NCI-H2029 (cell line): ENCODE measurements around the gene FNDC1.

Experiments
- DNase-seq: peaks from one replicate; lab custom pipeline; 2025; lab: John Stamatoyannopoulos, UW

Gene FNDC1

DNA sequence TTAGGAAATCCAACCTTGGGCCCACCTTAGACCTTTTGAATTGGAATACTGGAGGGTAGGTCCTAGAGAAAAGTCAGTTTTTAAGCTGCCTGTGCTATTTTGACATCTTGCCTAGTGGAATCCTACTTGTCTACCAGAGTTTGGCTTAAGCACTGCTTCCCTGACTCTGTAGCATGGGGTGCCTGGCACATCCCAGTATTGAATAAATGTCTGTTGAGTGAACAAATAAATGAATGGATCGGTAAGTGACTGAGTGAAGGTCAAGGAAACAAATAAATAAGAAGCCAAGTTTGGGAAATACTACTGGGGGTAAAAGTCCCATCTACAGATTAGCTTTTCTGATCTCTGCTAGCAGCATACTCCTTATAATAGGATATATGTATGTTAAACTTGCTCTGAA, 140.5 kb downstream of the FNDC1 start:
- no peak for DNase-seq

- DNase-seq: no peak
Measured at GRCh38 chr6:159311618-159312017, 142.4 kb downstream of the FNDC1 start.

DNA sequence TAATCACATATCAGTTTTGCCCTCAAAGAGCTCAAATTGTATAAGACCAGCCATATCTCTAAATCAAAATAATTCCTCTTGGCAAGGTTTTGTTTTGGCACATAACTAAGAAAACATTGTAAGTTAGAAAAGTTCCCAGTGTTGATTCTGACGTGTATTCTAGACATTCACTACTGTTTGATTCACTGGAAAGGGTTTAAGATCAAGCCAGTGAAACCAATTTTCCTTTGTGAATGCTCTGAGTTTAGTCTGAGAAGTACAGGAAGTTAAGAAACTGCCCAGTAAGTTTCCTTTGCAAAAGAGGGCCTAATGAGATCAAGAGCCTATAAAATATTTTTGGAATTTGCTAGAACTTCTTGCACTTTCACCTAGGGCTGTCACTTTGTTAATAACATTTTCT, 143.0 kb downstream of the FNDC1 start:
- DNase-seq: no peak

- no peak for DNase-seq
Measured at GRCh38 chr6:159313018-159313417, 143.8 kb downstream of the FNDC1 start.

- DNase-seq: no peak
Measured at GRCh38 chr6:159315562-159315961, 146.4 kb downstream of the FNDC1 start.

DNA sequence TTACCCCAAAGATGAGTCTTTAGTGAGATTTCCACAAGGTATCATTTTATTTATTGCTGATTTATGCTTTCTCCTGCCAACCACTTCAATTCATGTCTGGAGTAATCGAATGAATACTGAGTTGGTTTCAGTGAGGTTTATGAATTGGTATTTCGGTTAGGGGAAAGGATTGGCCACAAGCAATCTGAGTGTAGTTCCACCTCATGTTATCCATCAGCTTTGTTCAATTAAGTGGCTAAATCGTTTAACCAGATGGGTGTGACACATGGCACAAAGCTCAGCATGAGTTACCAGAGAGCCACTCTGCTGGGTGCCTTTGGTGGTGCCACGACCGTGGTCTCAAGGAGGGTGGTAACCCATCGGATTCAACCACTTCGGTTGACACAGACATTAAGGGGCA, 148.2 kb downstream of the FNDC1 start:
- no peak for DNase-seq

- no peak for DNase-seq
Measured at GRCh38 chr6:159321267-159321666, 152.1 kb downstream of the FNDC1 start.
